ENCODE results near the gene HCAR3.
"Not testable (repeated sequence)": the region's sequence is repeated elsewhere in the genome, so short reads cannot be mapped to it uniquely, and the experiment has no call there.

- not testable (repeated sequence) for TF ChIP-seq POLR2A, POLR2AphosphoS5 (IDR thresholded peaks at IDR 0.05; ENCODE audit: low read depth, low read length)
Measured at GRCh38 chr12:122750781-122751515, 34.3 kb upstream of the HCAR3 start.
